Stimulated activated CD8-positive, alpha-beta memory T cell treated with anti-CD3 and anti-CD28 coated beads, Interleukin-12 subunit alpha, Interleukin-12 subunit beta, amount 100 ng/mL, for 24 hours (primary cell): Measurements from ENCODE around the gene DENND1A.
"Not testable (repeated sequence)": the region's sequence is repeated elsewhere in the genome, so short reads cannot be mapped to it uniquely, and the experiment has no call there.

Experiments used
- DNase-seq: peaks from one replicate; pipeline ENCODE4 v3.0.0-alpha.2; 2020; ENCODE audit errors: extremely low read depth

DENND1A gene

GRCh38 chr9:123929870-123930831 is at the start of gene DENND1A:
TSS of gene DENND1A (minus strand) at chr9:123930126. CDS start at chr9:123929905, 221 bp downstream.
- DNase-seq, result peak; percentile 78

DNA sequence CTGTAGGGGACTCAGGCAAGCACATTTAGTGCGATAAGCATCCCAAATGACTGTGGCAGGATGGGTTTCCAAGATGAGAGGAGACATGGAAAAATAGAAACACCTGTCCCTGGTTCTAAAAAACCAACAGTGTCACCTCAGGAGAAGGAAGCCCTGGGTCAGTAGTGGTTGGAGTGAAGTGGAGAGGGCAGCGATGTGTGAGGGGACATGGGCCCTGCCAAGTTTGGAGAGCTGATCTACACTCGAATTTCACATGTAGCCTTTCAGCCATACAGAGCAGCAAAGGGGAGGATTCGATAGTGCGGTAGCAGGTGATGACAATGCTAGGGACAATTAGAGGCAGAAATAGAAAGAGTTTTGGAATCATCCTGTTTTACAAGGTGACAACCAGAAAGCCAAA is 49.1 kb upstream of the DENND1A start:
- DNase-seq, result no peak

DNA sequence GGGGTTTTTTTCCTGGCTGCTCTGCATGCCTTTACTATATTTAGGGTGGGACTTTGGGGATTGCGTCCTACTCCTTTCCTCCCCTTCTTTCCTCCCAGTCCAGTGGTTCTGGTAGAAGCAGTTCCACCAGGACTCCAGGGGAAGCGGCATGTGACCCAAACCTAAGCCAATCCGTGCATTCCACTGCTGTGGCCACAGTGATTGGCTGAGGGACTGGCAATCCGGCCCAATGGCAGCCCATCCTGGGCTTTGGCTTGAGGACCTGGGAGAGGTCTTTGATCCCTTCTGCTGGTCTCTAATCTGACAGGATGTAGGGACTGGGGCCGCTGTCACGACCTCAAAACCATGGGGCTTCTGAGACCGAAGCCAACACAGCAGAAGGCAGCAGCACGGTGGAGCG is 46.7 kb upstream of the DENND1A start:
- DNase-seq, result not testable (repeated sequence)

DNA sequence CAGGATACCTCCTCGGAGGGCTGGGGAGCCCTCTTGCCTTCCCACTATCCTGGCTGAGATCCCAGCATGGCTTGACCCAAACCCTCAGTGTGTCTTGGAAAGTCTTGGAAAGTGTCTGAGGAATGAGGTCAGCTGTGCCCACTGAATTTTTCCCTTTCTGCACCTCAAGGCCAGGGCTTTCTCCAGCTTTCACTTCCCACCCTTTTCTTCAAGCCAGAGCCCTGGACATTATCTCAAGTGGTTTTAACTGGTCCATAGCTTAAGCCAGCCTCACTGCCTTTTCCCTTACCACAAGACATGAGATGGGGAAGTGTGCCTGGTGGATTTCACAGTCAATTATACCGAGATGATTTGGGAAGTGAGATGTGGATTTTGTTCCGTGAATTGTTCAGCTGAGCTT is 45.9 kb upstream of the DENND1A start:
- no peak for DNase-seq

- no peak for DNase-seq
Observed at GRCh38 chr9:123974471-123974870, 44.5 kb upstream of the DENND1A start.

- DNase-seq, result no peak
Observed at GRCh38 chr9:123973590-123974223, 43.8 kb upstream of the DENND1A start.

DNA sequence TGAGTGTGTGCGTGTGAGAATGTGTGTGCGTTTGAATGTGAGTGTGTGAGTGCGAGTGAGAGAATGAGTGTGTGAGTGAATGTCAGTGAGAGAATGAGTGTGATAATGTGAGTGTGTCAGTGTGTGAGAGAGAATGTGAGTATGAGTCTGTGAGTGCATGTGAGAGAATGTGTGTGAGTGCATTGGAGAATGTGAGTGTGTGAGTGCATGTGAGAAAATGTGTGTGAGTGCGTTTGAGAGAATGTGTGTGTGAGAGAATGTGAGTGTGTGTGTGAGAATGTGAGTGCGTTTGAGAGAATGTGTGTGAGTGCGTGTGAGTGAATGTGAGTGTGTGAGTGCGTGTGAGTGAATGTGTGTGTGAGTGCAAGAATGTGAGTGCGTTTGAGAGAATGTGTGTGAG is 42.7 kb upstream of the DENND1A start:
- DNase-seq, result no peak

- no peak for DNase-seq
Observed at GRCh38 chr9:123967323-123967722, 37.4 kb upstream of the DENND1A start.

DNA sequence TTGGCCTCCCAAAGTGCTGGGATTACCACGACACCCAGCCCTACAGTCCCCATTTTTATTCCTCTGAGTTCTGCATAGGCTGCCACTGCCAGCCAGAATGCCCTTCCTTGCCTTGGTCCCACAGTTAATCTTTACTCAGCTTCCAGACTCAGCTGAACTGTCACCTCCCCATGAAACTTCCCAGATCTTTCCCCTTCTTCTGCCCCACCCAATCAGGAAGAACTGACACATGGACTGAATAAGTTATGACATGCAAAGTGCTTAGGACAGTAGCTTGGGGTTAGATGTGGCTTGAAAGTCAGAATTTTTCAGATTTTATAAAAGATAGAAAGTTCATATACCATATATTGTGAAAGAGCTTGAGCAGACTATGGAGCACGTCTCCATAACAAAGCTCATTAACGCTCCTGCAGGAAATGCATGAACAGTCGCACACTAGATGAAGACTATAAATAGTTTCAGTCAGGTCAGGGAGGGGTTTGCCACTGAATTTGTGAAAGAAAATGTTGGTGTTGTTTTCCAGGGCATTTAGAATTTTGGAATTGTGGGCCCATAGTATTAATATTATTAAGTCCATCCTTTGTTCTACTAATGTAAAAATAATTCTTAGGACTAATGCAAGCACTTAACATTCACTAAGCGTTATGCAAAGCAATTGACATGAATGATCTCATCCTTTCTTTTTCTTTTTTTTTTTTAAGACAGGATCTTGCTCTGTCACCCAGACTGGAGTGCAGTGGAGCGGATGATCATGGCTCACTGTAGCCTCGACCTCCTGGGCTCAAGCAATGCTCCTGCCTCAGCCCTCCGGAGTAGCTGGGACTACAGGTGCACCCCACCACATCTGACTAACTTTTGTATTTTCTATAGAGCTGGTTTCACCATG is 36.1 kb upstream of the DENND1A start:
- no peak for DNase-seq

GRCh38 chr9:123964761-123965160 is 34.8 kb upstream of the DENND1A start:
- DNase-seq, result no peak

DNA sequence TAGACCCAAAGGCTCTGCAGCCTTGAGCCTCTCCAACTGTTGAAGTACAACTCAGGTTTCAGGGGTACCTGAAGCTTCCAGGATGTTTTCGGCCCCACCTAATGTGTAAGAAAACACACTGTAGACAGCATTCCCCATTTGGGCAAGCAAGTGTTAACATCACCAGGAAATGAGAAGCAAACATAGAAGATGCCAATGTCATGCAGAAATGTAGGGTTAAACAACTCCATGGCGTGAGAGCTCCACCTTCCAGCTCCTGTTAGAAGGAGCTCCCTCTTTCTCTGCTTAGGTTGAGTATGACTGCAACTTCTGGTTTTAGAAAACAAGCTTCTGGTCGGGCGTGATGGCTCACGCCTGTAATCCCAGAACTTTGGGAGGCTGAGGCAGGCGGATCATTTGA is 31.0 kb upstream of the DENND1A start:
- DNase-seq, result no peak

- no peak for DNase-seq
Observed at GRCh38 chr9:123960366-123960765, 30.4 kb upstream of the DENND1A start.

GRCh38 chr9:123959787-123960186 is 29.9 kb upstream of the DENND1A start:
- DNase-seq, result no peak

GRCh38 chr9:123957731-123958130 is 27.8 kb upstream of the DENND1A start:
- no peak for DNase-seq

DNA sequence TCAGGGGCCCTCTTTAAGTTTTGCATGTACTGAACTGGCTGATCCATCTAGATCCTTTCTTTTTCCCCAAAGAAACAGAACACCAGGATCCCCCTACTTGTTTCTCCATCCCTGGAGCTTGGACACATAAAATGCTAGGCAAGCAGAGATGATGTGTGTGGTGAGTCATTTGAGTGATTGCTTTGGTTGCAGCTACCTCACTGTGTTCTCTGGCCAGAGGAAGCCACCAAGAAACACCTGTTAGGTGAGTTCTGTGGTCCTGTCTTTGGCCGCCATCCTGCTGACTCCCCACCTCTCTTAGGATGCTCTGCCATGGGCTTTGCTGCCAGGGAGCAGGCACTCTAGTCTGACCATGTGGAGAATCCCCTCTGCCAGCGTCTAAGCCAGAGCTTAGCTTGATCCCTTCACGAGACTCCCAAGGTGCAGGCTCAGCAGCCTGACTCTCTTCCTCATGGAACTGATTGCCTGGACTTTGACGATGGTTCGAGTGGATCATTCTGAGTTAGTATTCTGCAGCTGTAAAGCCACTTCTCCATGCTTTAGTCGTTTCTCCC is 27.3 kb upstream of the DENND1A start:
- DNase-seq, result no peak

GRCh38 chr9:123955637-123956036 is 25.7 kb upstream of the DENND1A start:
- DNase-seq, result no peak

GRCh38 chr9:123954518-123955280 is 24.8 kb upstream of the DENND1A start:
- DNase-seq, result no peak

GRCh38 chr9:123952641-123953495 is 22.9 kb upstream of the DENND1A start:
- no peak for DNase-seq

DNA sequence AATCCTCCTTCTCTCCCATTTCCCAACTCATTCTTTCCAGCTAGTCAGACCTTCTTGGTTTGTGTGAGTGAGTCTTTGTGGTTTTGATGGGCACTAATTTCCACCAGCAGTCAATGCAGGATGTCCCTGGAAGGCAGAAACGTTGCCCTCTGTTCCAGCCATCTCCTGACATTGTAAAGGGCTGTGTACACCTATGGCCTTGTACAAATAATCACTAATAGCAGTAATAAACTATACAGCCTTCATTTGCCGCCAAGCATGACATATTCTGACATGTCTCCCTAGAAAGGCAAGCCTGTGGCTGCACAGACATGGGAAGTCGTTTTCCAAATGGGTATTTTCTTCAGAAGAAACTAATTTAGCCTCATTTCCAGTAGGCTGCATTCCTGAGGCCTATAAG is 18.4 kb upstream of the DENND1A start:
- DNase-seq, result no peak

- DNase-seq, result no peak
Observed at GRCh38 chr9:123947326-123947725, 17.4 kb upstream of the DENND1A start.
